Transverse colon (tissue), 4 donors: ENCODE results near the gene RAB40C.

ENCODE experiments used
- CTCF ChIP-seq, 5 experiments: fragments of 200-600 bp in 3 of 5; fragments of 450-650 bp in 2 of 5; sonication (generic) in 3 of 5; IDR thresholded peaks; 1 replicate in 2 of 5; 2 replicates in 3 of 5; pipeline ENCODE4 v1.5.1; 2016 to 2017; ENCODE audit warnings: antibody characterized with exemption in 5 of 5, inconsistent platforms in 3 of 5, mild to moderate bottlenecking in 2 of 5, moderate library complexity in 1 of 5
- EP300 ChIP-seq: sonication (generic); formaldehyde crosslinking; IDR thresholded peaks from one replicate; pipeline ENCODE4 v1.6.1; 2017; ENCODE audit warnings: antibody characterized with exemption, low read depth
- POLR2A ChIP-seq: fragments of 450-650 bp; IDR thresholded peaks from one replicate; pipeline ENCODE4 v1.6.1; 2016; ENCODE audit warnings: antibody characterized with exemption, mild to moderate bottlenecking, moderate library complexity
- POLR2AphosphoS5 ChIP-seq, 3 donors: sonication (generic); formaldehyde crosslinking; IDR thresholded peaks; one replicate each; pipeline ENCODE4 v1.6.1; 2016; ENCODE audit warnings: antibody characterized with exemption in 3 of 3

- TF ChIP-seq CTCF (IDR thresholded peaks at IDR 0.05) (no peak), POLR2A (no peak), EP300 (no peak), POLR2AphosphoS5 (IDR thresholded peaks at IDR 0.05) (no peak)
Observed at GRCh38 chr16:672371-672770, 82.5 kb downstream of the RAB40C start.
